Stimulated activated CD8-positive, alpha-beta memory T cell treated with anti-CD3 and anti-CD28 coated beads, Interleukin-15, amount 100 ng/mL, for 24 hours (primary cell): ENCODE data around the gene NUDT3.
"Not testable (repeated sequence)": the region's sequence is repeated elsewhere in the genome, so short reads cannot be mapped to it uniquely, and the experiment has no call there.

ENCODE experiments used
- DNase-seq: peaks from one replicate; pipeline ENCODE4 v3.0.0-alpha.2; 2020; ENCODE audit warnings: low read depth

Gene NUDT3

DNA sequence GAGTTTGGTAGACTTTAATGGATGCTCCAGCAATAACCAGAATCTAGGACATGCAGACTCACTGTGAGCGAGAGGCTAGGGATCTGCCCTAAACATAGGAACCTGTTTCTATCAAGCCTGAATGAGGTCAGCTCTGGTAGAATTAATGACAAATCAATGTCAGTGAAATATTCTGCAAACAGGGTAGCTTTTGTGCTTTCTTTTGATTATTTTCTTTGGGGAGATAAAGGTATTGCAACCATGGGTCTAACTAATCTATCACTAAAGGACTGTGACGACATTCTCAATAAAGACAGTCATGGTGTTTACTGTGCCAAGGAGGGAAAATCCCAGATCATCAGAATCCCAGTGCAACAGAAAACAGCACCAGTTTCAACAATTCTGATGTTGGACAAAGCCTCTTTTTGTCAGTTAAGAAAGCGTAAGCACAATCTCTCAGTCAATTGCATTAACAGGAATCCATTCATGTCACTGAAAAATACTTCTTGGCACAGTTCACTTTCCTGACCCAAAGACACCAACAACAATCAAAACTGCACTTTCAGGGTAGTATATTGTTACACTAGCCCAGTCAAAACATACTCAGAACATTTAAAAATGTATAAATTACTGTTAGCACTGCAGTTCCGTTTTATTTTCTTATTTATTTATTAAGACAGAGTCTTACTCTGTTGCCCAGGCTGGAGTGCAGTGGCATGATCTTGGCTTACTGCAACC is 106.9 kb downstream of the NUDT3 start:
- DNase-seq: no peak

DNA sequence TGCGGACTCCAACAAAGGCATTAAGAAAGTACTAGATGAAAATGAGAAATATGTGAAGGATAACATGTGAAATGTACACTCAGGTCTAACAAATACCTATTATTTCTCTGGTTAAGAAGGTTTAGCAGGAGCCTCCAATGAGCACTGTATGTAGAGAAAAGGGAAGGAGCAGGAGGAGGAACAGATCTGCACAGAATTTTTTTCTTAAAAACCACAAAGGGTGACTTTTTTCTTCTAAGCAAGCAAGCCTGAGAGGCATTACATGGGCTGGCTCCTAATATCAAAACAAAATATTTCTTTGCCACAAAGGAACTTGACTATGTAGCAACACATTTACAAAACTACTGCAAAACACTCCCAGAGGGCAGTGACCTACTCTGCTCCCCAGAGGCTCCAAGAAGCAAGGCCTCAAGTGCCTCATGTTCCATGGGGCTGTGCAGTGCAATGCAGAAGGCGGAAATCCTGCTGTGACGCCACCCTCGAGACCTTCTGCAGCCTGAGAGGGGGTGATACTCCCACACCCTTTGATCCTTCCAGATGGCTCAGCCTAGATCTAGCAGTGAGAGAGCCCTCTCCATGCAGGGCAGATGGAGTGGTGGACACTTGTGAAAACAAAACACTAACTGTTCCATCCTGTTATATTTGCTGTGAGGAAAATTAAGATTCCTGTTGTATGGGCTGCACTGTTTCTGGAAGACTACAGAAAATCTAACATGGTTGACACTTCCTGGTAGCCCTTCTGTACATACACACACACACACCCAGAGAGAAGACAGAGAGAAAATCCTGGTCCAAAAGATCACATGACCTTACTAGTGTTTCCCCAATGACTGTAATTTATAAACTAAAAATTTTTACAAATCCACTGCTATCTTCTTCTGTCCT is 107.7 kb downstream of the NUDT3 start:
- DNase-seq: no peak

DNA sequence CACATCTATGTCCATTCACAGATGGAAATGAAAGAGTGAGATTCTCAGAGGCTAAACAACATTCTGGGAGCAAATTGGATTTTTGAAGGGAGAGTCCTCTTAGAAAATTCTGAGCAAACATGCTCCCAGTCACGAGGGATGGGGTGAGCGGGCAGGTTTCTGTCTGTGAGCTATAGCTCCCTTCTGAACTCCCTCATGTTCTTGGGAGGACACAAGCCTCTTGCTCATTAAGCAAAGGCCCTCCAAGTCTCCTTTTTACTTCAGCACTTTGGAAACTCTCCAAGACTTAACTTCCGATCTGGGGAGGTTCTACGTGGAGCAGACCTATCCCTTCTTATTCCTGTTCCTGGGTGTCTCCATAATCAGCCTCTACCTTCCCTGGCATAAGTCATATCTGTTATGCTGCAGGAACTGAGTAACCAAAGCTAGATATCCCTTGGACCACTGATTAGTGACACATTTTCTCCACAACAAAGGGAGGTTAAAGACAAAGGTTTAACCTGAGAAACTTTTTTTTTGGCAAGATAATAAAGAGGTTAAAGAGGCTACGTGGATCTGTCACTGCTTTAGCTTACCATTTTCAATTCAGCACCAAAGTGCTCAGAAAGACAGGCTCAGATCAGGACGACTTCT is 110.7 kb downstream of the NUDT3 start:
- DNase-seq: no peak

DNA sequence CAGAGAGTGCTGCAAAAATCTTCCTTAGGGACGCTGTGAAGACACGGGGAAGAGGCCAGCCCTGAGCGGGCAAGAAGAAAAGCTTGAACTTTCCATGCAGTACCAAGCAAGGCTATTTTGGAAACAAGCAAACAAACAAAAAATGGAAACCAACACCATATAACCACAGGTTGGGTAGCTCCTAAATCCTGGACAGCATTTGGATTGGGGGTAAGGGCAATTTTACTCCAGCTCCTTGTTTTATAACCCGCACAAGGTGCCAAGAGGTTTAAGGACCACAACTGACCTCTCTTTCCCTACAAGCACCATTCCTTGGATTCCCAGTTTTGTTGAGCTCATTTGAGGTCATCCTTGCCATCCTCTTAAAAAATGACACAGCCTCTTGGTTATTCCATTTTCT is 112.3 kb downstream of the NUDT3 start:
- DNase-seq: no peak

DNA sequence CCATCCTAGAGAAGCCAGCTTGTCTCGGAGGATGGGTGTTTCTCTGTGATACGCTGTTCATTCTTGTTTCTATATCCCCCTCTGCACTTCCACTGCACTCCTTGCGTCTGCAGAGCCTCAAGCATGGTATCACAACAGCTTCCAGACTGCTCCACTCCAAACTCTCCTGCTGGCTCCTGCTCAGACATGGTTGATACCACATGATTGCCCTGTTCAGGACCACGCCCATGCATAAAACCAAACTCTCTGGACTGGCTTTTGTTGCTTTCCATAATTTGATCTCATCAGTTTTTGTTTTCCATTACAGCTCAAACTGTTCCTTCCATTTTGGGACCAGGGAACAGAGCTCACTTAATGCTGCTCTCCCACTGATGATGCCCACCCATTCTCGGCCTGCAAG is 113.6 kb downstream of the NUDT3 start:
- DNase-seq: no peak

DNA sequence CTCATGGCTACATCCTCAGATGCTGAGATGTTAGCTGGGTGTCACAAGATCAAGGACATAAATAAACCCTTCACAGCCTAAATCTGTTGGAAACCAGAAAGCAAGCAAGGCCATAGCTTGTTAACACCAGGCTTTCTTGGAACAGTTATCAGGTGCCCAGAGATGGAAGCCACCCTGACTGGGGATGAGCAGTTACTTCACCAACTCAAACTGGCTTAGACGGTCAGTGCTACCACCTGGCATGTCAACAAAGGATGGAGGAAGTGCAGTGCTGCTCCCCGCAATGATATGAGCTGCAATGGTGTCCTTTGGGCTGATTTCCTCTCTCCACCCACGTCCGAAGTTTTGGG is 114.7 kb downstream of the NUDT3 start:
- DNase-seq: no peak

DNA sequence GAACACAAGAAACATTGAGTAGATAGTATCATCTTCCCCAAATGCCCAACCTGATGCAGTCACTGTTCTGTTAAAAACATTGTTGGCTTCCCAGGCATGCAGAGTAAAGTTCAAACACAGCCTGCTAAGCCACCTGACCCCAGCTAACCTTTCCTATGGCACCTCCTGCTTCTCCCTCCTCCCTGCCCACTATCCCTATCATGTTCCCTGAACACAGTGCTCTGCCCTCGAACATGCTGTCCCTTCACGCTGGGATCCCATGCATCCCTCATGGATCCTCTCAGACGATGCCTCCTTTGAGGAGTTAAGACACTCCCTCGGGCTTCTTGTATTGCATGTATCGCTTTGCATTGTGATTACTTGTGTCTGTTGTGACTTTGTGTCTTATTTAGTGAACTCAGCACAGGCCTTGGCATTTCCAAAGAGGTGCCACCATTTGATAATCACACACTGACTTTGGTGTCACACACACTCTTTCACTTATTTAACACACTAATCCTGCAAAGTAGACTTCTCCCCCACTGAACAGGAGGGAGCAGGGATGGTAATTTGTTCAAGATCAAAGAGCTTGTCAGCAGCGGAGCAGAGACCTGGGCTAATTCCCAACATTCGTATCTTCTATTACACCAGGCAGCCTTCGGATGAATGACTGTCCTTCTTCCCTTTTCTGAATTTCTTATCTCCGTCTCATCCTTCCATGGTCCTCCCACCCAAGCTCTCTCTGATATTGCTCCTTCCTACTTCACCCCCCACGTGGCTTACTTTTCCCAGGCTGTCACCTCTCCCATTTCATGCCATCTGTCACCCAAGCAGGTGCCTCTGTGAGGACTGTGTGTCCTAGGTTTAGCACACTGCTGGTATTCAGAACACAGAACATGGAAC is 115.3 kb downstream of the NUDT3 start:
- no peak for DNase-seq

DNA sequence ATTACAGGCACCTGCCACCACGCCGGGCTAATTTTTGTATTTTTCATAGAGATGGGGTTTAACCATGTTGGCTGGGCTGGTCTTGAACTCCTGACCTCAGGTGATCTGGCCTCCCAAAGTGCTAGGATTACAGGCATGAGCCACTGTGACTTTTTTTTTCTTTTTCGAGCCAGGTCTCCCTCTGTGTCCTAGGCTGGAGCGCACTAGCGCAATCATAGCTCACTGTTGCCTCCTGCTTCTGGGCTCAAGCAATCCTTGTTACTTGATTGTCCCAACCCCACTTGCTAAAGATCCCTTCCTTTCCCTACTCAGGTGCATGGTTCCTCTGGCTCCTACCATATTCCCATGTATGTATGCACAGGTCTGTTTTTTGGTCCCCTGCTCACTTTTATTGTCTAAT is 116.3 kb downstream of the NUDT3 start:
- DNase-seq: no peak

DNA sequence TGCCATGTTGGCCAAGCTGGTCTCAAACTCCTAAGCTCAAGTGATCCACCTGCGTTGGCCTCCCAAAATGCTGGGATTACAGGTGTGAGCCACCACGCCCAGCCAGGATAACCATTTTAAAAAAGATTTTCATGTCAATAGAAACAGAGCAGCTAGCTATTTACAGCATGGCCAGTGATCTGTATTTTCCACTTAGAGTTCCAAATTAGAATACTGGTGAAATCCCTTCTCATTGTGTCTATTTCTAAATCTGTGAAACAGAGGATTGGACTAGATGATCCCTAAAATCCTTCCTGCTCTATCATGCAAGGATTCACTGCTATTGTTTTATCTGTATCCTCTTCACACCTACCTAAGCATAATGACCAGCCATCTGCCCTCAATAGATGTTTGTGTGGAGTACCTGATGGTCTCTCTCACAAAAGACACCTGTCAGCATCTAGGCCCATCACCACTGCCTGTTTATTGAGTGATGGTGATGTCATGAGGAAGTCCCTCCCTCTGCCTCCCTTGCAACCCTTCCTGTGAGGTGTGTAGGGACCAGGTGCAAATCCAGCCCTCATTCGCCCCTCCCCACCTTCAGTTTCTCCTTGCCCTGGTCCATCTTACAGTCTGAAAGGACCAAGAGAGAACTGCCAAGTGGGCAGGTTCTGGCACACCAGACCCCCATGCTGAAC is 117.2 kb downstream of the NUDT3 start:
- no peak for DNase-seq

DNA sequence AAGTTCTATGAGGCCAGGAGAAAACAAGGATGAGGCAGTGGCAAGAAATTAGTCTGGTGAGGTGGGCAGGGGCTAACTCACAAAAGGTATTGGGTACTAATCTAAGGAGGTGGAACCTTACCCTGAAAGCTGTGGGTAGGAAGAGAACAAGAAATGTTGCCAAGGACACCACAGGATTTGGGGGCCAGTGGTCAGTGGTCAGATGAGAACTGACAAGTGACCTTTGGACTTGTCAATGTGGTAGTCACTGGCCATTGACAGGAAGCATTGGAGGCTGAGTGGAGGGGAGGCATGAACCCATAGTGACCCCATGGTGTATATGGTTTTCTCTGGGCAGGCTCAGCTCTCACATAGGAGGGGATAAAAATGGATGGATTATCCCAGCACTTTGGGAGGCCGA is 118.3 kb downstream of the NUDT3 start:
- DNase-seq: no peak

DNA sequence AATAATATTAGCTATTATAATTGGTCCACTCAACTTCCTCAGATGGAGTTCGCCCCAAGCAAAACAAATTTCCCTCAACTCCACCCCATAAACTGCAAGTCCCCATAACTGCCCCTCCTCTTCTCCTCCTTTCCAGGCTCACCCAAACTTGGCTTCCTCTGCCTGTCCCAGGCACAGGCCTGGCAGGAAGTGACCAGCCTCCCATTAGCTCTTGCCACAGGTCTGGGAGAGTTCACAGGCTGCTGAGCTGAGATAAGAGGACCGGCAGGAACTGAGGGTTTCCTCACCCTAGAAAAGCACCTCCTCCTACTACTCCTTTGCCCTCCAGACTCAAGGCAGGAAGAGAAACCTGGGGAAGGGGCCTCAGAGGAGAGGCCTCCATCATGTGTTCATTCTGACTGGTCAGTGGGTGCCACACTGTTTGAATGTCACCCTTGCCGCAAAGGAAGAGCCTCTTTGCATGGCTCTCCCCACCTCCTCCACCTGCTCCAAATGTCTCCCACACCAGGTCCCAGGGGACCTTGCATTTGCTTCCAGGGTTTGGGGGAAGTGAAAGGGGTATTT is 119.1 kb downstream of the NUDT3 start:
- no peak for DNase-seq

DNA sequence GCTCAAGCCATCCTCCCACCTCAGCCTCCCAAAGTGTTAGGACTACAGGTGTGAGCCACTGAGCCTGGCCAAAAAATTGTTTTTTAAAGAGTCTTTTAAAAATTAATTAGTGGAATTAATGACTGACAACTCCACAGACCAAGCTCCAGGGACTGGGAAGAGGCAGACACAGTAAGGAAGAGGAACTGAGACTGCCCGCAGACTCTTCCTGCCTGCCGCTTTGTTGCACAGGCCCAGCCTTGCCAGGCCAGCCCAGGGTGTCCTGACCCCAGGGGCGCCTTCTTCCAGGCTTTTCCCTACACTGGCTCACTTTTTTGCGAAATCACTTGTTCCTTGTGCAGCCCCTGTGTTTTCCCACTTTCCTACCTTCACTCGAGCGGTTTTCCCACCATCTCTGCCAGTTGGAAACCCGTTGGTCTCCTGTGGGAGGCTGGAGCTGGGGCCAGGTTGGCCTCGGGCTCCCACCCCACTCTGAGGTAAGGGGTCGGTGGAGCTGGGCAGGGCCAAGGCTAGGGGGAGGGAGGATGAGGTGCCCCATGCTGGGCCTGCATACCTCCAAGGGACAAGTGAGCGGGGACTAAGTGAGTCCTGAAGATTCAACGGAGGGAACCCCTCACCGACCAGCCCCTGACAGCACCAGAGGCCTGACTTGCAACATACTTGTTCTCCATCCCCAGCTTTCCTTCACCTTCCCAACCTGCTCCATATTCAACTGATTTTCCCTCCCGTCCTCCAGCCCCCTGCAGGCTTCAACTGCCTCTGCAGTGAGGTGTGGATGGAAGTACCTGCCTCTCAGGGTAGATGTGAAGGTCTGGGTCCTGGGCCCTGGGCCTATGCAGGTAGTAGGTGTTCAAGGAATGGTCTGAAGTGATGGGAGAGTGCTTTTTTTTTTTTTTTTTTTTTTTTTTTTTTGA is 120.2 kb downstream of the NUDT3 start:
- DNase-seq: no peak

DNA sequence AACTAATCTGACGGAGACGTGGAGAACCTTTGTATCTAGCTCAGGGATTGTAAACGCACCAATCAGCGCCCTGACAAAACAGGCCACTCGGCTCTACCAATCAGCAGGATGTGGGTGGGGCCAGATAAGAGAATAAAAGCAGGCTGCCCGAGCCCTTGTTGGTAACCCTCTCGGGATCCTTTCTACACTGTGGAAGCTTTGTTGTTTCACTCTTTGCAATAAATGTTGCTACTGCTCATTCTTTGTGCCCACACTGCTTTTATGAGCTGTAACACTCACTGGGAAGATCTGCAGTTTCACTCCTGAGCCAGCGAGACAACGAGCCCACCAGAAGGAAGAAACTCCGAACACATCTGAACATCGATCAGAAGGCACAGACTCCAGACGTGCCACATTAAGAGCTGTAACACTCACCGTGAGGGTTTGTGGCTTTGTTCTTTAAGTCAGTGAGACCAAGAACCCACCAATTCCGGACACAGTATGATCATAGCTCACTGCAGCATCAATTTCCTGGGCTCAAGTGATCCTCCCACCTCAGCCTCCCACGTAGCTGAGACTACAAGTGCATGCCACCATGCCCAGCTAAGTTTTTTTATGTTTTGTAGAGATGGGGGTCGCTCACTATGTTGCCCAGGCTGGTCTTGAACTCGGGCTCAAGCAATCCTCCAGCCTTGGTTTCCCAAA is 122.7 kb downstream of the NUDT3 start:
- DNase-seq: not testable (repeated sequence)

DNA sequence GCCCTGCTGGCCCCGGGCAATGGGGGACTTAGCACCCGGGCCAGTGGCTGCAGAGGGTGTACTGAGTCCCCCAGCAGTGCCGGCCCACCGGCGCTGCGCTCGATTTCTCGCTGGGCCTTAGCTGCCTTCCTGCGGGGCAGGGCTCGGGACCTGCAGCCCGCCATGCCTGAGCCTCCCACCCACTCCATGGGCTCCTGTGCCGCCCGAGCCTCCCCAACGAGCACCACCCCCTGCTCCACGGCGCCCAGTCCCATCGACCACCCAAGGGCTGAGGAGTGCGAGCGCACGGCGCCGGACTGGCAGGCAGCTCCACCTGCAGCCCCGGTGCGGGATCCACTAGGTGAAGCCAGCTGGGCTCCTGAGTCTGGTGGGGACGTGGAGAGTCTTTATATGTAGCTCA is 123.3 kb downstream of the NUDT3 start:
- not testable (repeated sequence) for DNase-seq

DNA sequence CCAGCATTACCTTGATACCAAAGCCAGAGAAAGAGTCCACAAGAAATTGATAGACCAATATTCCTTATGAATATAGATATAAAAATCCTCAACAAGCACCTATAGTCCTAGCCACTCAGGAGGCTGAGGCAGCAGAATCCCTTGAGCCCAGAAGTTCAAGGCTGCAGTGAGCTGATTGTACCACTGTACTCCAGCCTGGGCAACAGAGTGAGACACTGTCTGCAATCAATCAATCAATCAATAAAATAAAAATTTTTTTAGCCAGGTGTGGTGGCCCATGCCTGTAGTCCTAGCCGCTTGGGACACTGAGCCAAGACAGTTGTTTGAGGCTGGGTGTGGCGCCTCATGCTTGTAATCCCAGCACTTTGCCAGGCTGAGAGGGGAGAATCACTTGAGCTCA is 124.7 kb downstream of the NUDT3 start:
- no peak for DNase-seq

DNA sequence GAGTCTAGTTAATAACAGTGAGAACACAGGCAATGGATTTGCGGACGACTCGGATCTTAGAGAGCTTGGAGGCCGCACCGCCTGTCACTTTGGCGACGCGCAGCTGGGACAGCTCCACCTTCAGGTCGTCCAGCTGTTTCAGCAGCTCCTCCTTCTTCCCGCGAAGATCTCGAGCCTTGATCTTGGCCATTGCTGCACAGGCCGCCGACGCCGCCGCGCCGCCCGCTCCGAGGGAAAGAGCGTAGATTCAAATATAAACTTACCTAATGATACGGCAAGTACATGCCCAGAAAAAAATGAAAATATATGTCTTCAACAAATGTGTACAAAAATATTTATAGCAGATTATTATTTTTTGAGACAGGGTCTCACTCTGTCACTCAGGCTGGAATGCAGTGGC is 129.0 kb downstream of the NUDT3 start:
- not testable (repeated sequence) for DNase-seq

DNA sequence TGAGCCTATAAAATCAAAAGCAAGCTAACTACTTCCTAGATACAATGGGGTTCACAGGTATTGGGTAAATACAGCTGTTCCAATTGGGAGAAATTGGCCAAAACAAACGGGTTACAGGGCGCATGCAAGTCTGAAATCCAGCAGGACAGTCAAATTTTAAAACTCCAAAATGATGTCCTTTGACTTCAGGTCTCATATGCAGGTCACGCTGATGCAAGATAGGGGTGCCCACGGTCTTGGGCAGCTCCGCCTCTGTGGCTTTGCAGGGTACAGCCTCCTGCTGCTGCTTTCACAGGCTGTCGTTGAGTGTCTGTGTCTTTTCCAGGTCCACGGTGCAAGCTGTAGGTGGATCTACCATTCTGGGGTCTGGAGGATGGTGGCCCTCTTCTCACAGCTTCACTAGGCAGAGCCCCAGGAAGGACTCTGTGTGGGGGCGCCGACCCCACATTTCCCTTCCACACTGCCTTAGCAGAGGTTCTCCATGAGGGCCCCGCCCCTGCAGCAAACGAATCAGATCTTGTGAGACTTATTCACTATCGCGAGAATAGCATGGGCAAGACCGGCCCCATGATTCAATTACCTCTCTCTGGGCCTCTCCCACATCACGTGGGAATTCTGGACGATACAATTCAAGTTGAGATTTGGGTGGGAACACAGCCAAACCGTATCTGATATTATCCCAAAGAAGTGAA is 131.7 kb downstream of the NUDT3 start:
- DNase-seq: no peak

DNA sequence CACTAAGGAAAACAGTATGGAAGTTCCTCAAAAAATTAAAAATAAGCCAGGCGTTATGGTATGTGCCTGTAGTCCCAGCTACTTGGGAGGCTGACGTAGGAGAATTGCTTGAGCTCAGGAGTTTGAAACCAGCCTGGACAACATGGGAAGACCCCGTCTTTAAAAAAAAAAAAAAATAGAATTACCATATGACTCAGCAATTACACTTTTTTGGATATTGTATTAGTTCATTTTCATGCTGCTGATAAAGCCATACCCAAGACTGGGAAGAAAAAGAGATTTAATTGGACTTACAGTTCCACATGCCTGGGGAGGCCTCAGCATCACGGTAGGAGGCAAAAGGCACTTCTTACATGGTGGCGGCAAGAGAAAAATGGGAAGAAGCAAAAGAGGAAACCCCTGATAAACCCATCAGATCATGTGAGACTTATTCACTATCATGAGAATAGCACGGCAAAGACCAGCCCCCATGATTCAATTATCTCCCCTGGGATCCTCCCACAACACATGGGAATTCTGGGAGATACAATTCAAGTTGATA is 132.9 kb downstream of the NUDT3 start:
- DNase-seq: no peak

DNA sequence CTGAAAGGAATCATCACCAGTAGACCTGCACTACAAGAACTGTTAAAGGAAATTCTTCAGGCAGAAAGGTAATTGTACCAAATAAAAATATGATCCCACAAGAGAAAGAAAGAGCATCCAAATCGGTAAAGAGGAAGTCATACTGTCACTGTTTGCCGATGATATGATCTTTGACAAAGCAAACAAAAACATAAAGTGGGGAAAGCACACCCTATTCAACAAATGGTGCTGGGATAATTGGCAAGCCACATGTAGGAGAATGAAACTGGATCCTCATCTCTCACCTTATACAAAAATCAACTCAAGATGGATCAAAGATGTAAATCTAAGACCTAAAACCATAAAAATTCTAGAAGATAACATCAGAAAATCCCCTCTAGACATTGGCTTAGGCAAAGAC is 140.1 kb downstream of the NUDT3 start:
- DNase-seq: not testable (repeated sequence)
